ENCODE data around the gene ARHGAP29.

DNA sequence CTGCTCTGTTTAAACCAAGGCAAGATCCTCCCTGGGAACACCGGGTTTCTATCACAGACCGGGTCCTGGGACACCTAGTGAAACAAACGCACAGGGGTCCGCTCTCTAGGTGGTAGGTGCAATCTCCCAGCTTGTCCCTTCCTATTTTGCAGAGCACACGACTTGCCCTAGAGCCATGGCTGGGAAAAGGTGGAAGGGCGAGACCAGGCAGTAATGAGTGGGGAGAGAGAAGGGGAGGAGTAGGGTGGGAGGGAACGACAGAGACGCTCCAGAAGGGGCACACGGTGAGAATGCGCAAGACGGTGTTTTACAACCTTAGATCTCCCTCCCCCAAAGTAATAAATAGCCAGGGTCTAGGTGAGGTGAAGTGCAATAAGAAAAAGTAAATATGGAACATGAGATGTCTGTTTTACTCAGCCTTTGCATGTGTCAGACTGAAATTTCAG, 9.3 kb upstream of the ARHGAP29 start:
- TF ChIP-seq, protein P1, sequence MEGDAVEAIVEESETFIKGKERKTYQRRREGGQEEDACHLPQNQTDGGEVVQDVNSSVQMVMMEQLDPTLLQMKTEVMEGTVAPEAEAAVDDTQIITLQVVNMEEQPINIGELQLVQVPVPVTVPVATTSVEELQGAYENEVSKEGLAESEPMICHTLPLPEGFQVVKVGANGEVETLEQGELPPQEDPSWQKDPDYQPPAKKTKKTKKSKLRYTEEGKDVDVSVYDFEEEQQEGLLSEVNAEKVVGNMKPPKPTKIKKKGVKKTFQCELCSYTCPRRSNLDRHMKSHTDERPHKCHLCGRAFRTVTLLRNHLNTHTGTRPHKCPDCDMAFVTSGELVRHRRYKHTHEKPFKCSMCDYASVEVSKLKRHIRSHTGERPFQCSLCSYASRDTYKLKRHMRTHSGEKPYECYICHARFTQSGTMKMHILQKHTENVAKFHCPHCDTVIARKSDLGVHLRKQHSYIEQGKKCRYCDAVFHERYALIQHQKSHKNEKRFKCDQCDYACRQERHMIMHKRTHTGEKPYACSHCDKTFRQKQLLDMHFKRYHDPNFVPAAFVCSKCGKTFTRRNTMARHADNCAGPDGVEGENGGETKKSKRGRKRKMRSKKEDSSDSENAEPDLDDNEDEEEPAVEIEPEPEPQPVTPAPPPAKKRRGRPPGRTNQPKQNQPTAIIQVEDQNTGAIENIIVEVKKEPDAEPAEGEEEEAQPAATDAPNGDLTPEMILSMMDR (IDR thresholded peaks at IDR 0.05) = no peak
- no peak for TF ChIP-seq POLR2A (IDR thresholded peaks at IDR 0.05)
